ENCODE measurements around the gene CTNNBL1. TPM values are rescaled to one million over a fixed set of nuclear protein-coding genes. Genes with fewer than 3 reads are reported as not detected.

Gene CTNNBL1
- total RNA-seq, 2 experiments from 2014 or later, result 67.3 to 74.9 TPM

GRCh38 chr20:37726971-37727956 is 33.4 kb downstream of the CTNNBL1 start:
- peaks cover 20% of the 10 kb centered on the region for H3K4me1 Mint-ChIP-seq (ENCODE audit: low read depth)
- DNase-seq (no peak), ATAC-seq (no peak)
- TF ChIP-seq CTCF (IDR thresholded peaks at IDR 0.05), result no peak
- peaks cover 4% of the 10 kb centered on the region for H3K36me3 Mint-ChIP-seq (ENCODE audit: low read depth)
- ChIA-PET POLR2A (interaction anchor here (0.6 kb wide), 1 partner anchor 23 kb away, joined by 3 read pairs; no protein-coding TSS in a partner anchor), CTCF (interaction anchor here (0.7 to 0.9 kb wide), 2 partner anchors 20 to 24 kb away, joined by 3 read pairs; no protein-coding TSS in a partner anchor)
- H3K9me3 Mint-ChIP-seq, result no peaks in the 10 kb centered on the region
- no peak overlapping the region for H3K27ac Mint-ChIP-seq
- H3K27me3 Mint-ChIP-seq, result no peaks in the 10 kb centered on the region
- intact Hi-C loops (cut with micrococcal nuclease), result no loop called here
- no peak overlapping the region for H3K4me3 Mint-ChIP-seq

- Mint-ChIP-seq H3K36me3 (ENCODE audit: low read depth) (peaks cover 8% of the 10 kb centered on the region), H3K4me3 (no peak overlapping the region), H3K9me3 (no peaks in the 10 kb centered on the region), H3K27ac (no peak overlapping the region), H3K4me1 (ENCODE audit: low read depth) (peaks cover 20% of the 10 kb centered on the region), H3K27me3 (no peaks in the 10 kb centered on the region)
- no peak for TF ChIP-seq CTCF (IDR thresholded peaks at IDR 0.05)
- intact Hi-C loops (cut with micrococcal nuclease), result no loop called here
- ChIA-PET POLR2A (no interaction called here), CTCF (interaction anchor here (0.7 to 1.5 kb wide), 4 partner anchors 21 to 493 kb away, joined by 3 to 7 read pairs (median 3); no protein-coding TSS in a partner anchor)
- DNase-seq (no peak), ATAC-seq (no peak)
Measured at GRCh38 chr20:37727957-37728634, 34.3 kb downstream of the CTNNBL1 start.

- ChIA-PET POLR2A (no interaction called here), CTCF (interaction anchor here (1.1 to 1.5 kb wide), 2 partner anchors 164 to 492 kb away, joined by 3 to 7 read pairs; no protein-coding TSS in a partner anchor)
- ATAC-seq, result no peak
- Mint-ChIP-seq H3K9me3 (no peaks in the 10 kb centered on the region), H3K4me3 (no peak overlapping the region), H3K27ac (no peak overlapping the region), H3K36me3 (ENCODE audit: low read depth) (peaks cover 12% of the 10 kb centered on the region), H3K4me1 (ENCODE audit: low read depth) (peaks cover 20% of the 10 kb centered on the region), H3K27me3 (no peaks in the 10 kb centered on the region)
- intact Hi-C loops (cut with micrococcal nuclease), result no loop called here
- TF ChIP-seq CTCF (IDR thresholded peaks at IDR 0.05), result no peak
- DNase-seq, result no peak
Measured at GRCh38 chr20:37728635-37728983, 34.8 kb downstream of the CTNNBL1 start.

GRCh38 chr20:37729452-37729851 is 35.6 kb downstream of the CTNNBL1 start:
- TF ChIP-seq CTCF (IDR thresholded peaks at IDR 0.05), result no peak
- Mint-ChIP-seq H3K4me3 (no peak overlapping the region), H3K27ac (no peak overlapping the region), H3K4me1 (ENCODE audit: low read depth) (peaks cover 20% of the 10 kb centered on the region), H3K36me3 (ENCODE audit: low read depth) (peaks cover 13% of the 10 kb centered on the region), H3K9me3 (no peaks in the 10 kb centered on the region), H3K27me3 (no peaks in the 10 kb centered on the region)
- ChIA-PET CTCF (interaction anchor here (1.1 to 1.5 kb wide), 3 partner anchors 165 to 491 kb away, joined by 3 to 7 read pairs (median 3); no protein-coding TSS in a partner anchor), POLR2A (interaction anchor here (0.6 kb wide), 1 partner anchor 10 kb away, joined by 3 read pairs; no protein-coding TSS in a partner anchor)
- DNase-seq, result no peak
- intact Hi-C loops (cut with micrococcal nuclease), result no loop called here
- no peak for ATAC-seq
